Measurements from ENCODE around the gene SLC4A5.

DNA sequence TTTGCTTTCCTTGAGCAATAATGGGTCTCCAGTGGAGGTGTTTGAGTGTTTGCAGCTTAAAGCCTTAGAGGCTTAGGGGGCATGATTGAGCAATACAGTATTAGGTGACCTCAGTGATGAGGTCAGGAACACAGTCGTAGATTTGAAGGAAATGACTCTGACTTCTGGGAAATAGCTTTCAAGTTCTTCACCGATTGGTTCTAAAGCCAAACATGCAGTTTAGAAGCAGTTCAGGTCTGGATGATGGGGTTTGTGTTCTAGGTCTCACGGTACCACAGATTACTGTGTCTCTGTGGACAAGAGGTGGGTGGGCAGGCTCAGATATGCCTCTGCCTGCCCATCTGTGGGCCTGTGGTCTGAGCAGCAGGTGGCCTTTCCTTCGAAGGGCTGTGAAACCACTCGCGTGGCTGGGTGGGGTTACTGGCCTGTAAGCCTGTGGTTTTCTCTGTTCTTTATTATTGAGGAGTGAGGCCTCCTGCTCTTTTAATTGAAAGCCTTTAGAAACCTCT lies 137.0 kb downstream of the SLC4A5 start:
- TF ChIP-seq, protein P1, sequence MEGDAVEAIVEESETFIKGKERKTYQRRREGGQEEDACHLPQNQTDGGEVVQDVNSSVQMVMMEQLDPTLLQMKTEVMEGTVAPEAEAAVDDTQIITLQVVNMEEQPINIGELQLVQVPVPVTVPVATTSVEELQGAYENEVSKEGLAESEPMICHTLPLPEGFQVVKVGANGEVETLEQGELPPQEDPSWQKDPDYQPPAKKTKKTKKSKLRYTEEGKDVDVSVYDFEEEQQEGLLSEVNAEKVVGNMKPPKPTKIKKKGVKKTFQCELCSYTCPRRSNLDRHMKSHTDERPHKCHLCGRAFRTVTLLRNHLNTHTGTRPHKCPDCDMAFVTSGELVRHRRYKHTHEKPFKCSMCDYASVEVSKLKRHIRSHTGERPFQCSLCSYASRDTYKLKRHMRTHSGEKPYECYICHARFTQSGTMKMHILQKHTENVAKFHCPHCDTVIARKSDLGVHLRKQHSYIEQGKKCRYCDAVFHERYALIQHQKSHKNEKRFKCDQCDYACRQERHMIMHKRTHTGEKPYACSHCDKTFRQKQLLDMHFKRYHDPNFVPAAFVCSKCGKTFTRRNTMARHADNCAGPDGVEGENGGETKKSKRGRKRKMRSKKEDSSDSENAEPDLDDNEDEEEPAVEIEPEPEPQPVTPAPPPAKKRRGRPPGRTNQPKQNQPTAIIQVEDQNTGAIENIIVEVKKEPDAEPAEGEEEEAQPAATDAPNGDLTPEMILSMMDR (IDR thresholded peaks at IDR 0.05): no peak
- TF ChIP-seq POLR2A (IDR thresholded peaks at IDR 0.05): no peak
